ENCODE measurements around the gene GRIN1. TPM values are rescaled to one million over a fixed set of nuclear protein-coding genes. Genes with fewer than 3 reads are reported as not detected.

GRIN1 gene
- total RNA-seq, 1 experiment from 2014 or later = not detected

GRCh38 chr9:137107312-137107921, 31.5 kb upstream of the GRIN1 start:
- Histone ChIP-seq H3K4me2 (no peak overlapping the region), H3K27ac (no peak overlapping the region), H3K27me3 (ENCODE audit: insufficient read depth, low read depth) (no peaks in the 10 kb centered on the region), H4K20me1 (ENCODE audit: insufficient read depth) (no peaks in the 10 kb centered on the region), H3K9me3 (ENCODE audit: insufficient read depth, low read depth) (no peaks in the 10 kb centered on the region), H3K36me3 (ENCODE audit: low read depth) (0 out of 2 replicates have a peak, but pooled peaks cover 9% of the 10 kb centered on the region), H3K4me1 (replicated peaks; ENCODE audit: insufficient read depth) (no peaks in the 10 kb centered on the region), H3F3A (ENCODE audit: insufficient read depth, low read depth) (no peaks in the 10 kb centered on the region), H3K4me3 (no peak overlapping the region), H3K79me2 (ENCODE audit: low read depth) (no peaks in the 10 kb centered on the region), H3K9me2 (ENCODE audit: insufficient read depth) (no peaks in the 10 kb centered on the region), H2AFZ (no peak overlapping the region)
- BruUV-seq (replicated peaks) = no TSS peak
- ChIA-PET POLR2A (ENCODE audit: unreplicated experiment) (interaction anchor here (0.7 kb wide), 1 partner anchor 21 kb away, joined by 6 read pairs; the partner anchor contains the start of gene MAN1B1), CTCF (no interaction called here)
- DNase-seq = no peak
- TF ChIP-seq EZH2 (IDR thresholded peaks at IDR 0.05; ENCODE audit: low read depth) = no peak
- TF ChIP-seq CTCF (conservative IDR thresholded peaks at IDR 0.05) = no peak
- intact Hi-C loops (cut with micrococcal nuclease; ENCODE audit: unreplicated experiment) = no loop called here

GRCh38 chr9:137107982-137108381, 31.0 kb upstream of the GRIN1 start:
- no peaks in the 10 kb centered on the region for H3K9me3 ChIP-seq (ENCODE audit: insufficient read depth, low read depth)
- BruUV-seq (replicated peaks) = no TSS peak
- no peaks in the 10 kb centered on the region for H4K20me1 ChIP-seq (ENCODE audit: insufficient read depth)
- H2AFZ ChIP-seq = no peak overlapping the region
- no peak overlapping the region for H3K4me3 ChIP-seq
- no peaks in the 10 kb centered on the region for H3K4me1 ChIP-seq (replicated peaks; ENCODE audit: insufficient read depth)
- H3K9me2 ChIP-seq (ENCODE audit: insufficient read depth) = no peaks in the 10 kb centered on the region
- H3K27ac ChIP-seq = no peak overlapping the region
- no peak for DNase-seq
- no peak for TF ChIP-seq CTCF (conservative IDR thresholded peaks at IDR 0.05)
- TF ChIP-seq EZH2 (IDR thresholded peaks at IDR 0.05; ENCODE audit: low read depth) = no peak
- H3K4me2 ChIP-seq = no peak overlapping the region
- no peaks in the 10 kb centered on the region for H3F3A ChIP-seq (ENCODE audit: insufficient read depth, low read depth)
- H3K27me3 ChIP-seq (ENCODE audit: insufficient read depth, low read depth) = no peaks in the 10 kb centered on the region
- intact Hi-C loops (cut with micrococcal nuclease; ENCODE audit: unreplicated experiment) = no loop called here
- CTCF ChIA-PET = no interaction called here
- POLR2A ChIA-PET (ENCODE audit: unreplicated experiment) = interaction anchor here (0.6 to 0.7 kb wide), 2 partner anchors 20 to 21 kb away, joined by 4 to 6 read pairs; partner anchors contain the start of gene MAN1B1
- H3K79me2 ChIP-seq (ENCODE audit: low read depth) = no peaks in the 10 kb centered on the region
- H3K36me3 ChIP-seq (ENCODE audit: low read depth) = 0 out of 2 replicates have a peak, but pooled peaks cover 6% of the 10 kb centered on the region

- Histone ChIP-seq H2AFZ (no peak overlapping the region), H3K27me3 (ENCODE audit: insufficient read depth, low read depth) (no peaks in the 10 kb centered on the region), H3K4me2 (no peak overlapping the region), H3K4me3 (no peak overlapping the region), H3K36me3 (ENCODE audit: low read depth) (0 out of 2 replicates have a peak, but pooled peaks cover 2% of the 10 kb centered on the region), H3K9me2 (ENCODE audit: insufficient read depth) (no peaks in the 10 kb centered on the region), H3K4me1 (replicated peaks; ENCODE audit: insufficient read depth) (no peaks in the 10 kb centered on the region), H3K27ac (no peak overlapping the region), H3K9me3 (ENCODE audit: insufficient read depth, low read depth) (no peaks in the 10 kb centered on the region), H3F3A (ENCODE audit: insufficient read depth, low read depth) (no peaks in the 10 kb centered on the region), H4K20me1 (ENCODE audit: insufficient read depth) (no peaks in the 10 kb centered on the region), H3K79me2 (ENCODE audit: low read depth) (no peaks in the 10 kb centered on the region)
- POLR2A ChIA-PET (ENCODE audit: unreplicated experiment) = interaction anchor here (0.6 kb wide), 1 partner anchor 21 kb away, joined by 4 read pairs; no protein-coding TSS in a partner anchor
- no peak for DNase-seq
- CTCF ChIA-PET = interaction anchor here (0.6 kb wide), 1 partner anchor 17 kb away, joined by 18 read pairs; no protein-coding TSS in a partner anchor
- no TSS peak for BruUV-seq (replicated peaks)
- TF ChIP-seq CTCF (conservative IDR thresholded peaks at IDR 0.05) (no peak), EZH2 (IDR thresholded peaks at IDR 0.05; ENCODE audit: low read depth) (no peak)
- intact Hi-C loops (cut with micrococcal nuclease; ENCODE audit: unreplicated experiment) = no loop called here
Measured at GRCh38 chr9:137108608-137109249, 30.2 kb upstream of the GRIN1 start.
